PC-9 (cell line): ENCODE data around the gene SDK1.

ENCODE experiments used
- EZH2 ChIP-seq: fragments of 200-600 bp; sonication (generic); IDR thresholded peaks from 2 replicates; pipeline ENCODE4 v1.8.0; 2017; ENCODE audit warnings: antibody characterized with exemption, low read depth
- TF ChIP-seq, protein P1 (sequence below): fragments of 200-600 bp; sonication (generic); conservative IDR thresholded peaks from 2 replicates; pipeline ENCODE4 v1.6.1; 2017; ENCODE audit warnings: mixed run types, antibody characterized with exemption, mild to moderate bottlenecking, moderate library complexity

DNA sequence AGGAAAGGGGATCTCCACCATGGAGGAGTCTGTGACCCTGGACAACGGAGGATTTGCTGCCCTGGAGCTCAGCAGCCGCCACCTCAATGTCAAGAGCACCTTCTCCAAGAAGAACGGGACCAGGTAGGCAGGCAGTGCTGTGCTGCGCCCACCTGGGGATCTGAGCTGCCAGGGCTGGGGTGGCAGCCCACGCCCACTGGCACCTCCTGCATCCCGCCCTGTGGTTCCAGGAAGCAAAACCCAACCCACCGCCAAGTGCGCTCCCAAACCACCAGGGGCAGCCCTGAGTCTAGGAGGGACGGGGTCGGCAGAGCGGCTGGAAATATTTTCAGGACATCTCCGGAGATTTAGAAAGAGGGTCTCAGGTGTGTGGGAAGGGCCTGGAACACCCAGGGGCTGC is 940.7 kb downstream of the SDK1 start:
- TF ChIP-seq, protein P1, sequence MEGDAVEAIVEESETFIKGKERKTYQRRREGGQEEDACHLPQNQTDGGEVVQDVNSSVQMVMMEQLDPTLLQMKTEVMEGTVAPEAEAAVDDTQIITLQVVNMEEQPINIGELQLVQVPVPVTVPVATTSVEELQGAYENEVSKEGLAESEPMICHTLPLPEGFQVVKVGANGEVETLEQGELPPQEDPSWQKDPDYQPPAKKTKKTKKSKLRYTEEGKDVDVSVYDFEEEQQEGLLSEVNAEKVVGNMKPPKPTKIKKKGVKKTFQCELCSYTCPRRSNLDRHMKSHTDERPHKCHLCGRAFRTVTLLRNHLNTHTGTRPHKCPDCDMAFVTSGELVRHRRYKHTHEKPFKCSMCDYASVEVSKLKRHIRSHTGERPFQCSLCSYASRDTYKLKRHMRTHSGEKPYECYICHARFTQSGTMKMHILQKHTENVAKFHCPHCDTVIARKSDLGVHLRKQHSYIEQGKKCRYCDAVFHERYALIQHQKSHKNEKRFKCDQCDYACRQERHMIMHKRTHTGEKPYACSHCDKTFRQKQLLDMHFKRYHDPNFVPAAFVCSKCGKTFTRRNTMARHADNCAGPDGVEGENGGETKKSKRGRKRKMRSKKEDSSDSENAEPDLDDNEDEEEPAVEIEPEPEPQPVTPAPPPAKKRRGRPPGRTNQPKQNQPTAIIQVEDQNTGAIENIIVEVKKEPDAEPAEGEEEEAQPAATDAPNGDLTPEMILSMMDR = no peak
- TF ChIP-seq EZH2 = no peak
